Upper lobe of right lung (tissue), 1 donor: Measurements from ENCODE around the gene DDX39A. TPM values are rescaled to one million over a fixed set of nuclear protein-coding genes. Genes with fewer than 3 reads are reported as not detected.

Experiments used
- ATAC-seq: fragments of 200-7000 bp; cut with Tn5 transposase; one replicate; pipeline ENCODE4 v1.9.1; 2020; ENCODE audit warnings: mild to moderate bottlenecking, moderate library complexity
- DNase-seq: peaks from one replicate; pipeline ENCODE4 v3.0.0-alpha.2; 2020
- H3K27ac ChIP-seq: fragments of 200-600 bp; one replicate; pipeline ENCODE4 v1.8.0; 2022
- H3K27me3 ChIP-seq: fragments of 200-600 bp; one replicate; pipeline ENCODE4 v1.8.0; 2022; ENCODE audit warnings: mild to moderate bottlenecking
- H3K36me3 ChIP-seq: fragments of 200-600 bp; one replicate; pipeline ENCODE4 v1.8.0; 2022
- H3K4me1 ChIP-seq: fragments of 200-600 bp; one replicate; pipeline ENCODE4 v1.8.0; 2022
- H3K4me3 ChIP-seq: fragments of 200-600 bp; one replicate; pipeline ENCODE4 v1.8.0; 2022; ENCODE audit warnings: mild to moderate bottlenecking
- H3K9me3 ChIP-seq: fragments of 200-600 bp; one replicate; pipeline ENCODE4 v1.8.0; 2022
- intact Hi-C: fragments of 100-400 bp; cut with DNase I; formaldehyde crosslinking; loops from one replicate; pipeline ENCODE4 v1.11.0; 2022
- total RNA-seq: library from RNA; stranded (reverse); fragmentation: NEBNext Ultra II Directional; extraction: Animal tissue kit (Norgen Biotek cat#: 25700); gene quantifications from one replicate; pipeline ENCODE4 v1.2.1, GENCODE V29; 2021
- TF ChIP-seq, protein P1 (sequence below): fragments of 200-600 bp; IDR thresholded peaks from one replicate; pipeline ENCODE4 v1.8.0; 2022; ENCODE audit warnings: antibody characterized with exemption
- donor health status: DM: no; HTN: yes; CAD: no; lungs with severe emphysema.

DDX39A gene
- total RNA-seq, 1 donor from 2014 or later, result 63.0 TPM

DNA sequence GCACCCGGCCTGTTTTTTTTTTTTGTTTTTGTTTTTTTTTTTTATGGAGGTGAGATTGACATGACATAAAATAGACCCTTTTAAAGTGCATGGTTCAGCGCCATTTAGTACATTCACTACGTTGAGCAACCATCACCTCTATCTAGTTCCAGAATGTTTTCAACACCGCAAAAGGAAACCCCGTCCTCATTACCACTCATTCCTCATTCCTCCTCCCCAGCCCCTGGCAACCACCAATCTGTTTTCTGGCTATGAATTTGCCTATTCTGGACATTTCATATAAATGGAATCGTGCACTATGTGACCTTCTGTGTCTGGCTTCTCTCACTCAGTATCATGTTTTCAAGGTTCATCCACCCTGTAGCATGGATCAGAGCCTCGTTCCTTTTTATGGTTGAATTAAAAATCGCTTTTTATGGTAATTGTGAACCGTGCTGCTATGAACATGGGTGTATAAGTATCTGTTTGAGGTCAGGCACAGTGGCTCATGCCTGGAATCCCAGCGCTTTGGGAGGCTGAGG, 47.8 kb downstream of the DDX39A start:
- TF ChIP-seq, protein P1, sequence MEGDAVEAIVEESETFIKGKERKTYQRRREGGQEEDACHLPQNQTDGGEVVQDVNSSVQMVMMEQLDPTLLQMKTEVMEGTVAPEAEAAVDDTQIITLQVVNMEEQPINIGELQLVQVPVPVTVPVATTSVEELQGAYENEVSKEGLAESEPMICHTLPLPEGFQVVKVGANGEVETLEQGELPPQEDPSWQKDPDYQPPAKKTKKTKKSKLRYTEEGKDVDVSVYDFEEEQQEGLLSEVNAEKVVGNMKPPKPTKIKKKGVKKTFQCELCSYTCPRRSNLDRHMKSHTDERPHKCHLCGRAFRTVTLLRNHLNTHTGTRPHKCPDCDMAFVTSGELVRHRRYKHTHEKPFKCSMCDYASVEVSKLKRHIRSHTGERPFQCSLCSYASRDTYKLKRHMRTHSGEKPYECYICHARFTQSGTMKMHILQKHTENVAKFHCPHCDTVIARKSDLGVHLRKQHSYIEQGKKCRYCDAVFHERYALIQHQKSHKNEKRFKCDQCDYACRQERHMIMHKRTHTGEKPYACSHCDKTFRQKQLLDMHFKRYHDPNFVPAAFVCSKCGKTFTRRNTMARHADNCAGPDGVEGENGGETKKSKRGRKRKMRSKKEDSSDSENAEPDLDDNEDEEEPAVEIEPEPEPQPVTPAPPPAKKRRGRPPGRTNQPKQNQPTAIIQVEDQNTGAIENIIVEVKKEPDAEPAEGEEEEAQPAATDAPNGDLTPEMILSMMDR, result no peak
- no peak for ATAC-seq
- intact Hi-C loops, result no loop called here
- Histone ChIP-seq H3K27me3 (no peaks in the 10 kb centered on the region), H3K4me1 (peaks cover 68% of the 10 kb centered on the region), H3K4me3 (no peak overlapping the region), H3K27ac (peak overlapping the region; percentile 87), H3K36me3 (no peaks in the 10 kb centered on the region), H3K9me3 (no peaks in the 10 kb centered on the region)
- no peak for DNase-seq

DNA sequence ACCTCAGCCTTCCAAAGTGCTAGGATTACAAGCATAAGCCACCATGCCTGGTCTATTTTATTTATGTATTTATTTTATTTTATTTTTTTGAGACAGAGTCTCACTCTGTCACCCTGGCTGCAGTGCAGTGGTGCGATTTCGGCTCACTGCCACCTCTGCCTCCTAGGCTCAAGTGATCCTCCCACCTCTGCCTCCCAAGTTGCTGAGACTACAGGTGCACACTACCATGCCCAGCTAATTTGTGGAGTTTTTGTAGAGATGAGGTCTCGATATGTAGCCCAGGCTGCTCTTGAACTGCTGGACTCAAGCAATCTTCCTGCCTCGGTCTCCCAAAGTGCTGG, 48.2 kb downstream of the DDX39A start:
- TF ChIP-seq, protein P1, result no peak
- DNase-seq (no peak), ATAC-seq (no peak)
- Histone ChIP-seq H3K9me3 (no peaks in the 10 kb centered on the region), H3K27ac (peak overlapping the region; percentile 87), H3K4me1 (peaks cover 66% of the 10 kb centered on the region), H3K4me3 (no peak overlapping the region), H3K36me3 (no peaks in the 10 kb centered on the region), H3K27me3 (no peaks in the 10 kb centered on the region)
- intact Hi-C loops, result no loop called here

DNA sequence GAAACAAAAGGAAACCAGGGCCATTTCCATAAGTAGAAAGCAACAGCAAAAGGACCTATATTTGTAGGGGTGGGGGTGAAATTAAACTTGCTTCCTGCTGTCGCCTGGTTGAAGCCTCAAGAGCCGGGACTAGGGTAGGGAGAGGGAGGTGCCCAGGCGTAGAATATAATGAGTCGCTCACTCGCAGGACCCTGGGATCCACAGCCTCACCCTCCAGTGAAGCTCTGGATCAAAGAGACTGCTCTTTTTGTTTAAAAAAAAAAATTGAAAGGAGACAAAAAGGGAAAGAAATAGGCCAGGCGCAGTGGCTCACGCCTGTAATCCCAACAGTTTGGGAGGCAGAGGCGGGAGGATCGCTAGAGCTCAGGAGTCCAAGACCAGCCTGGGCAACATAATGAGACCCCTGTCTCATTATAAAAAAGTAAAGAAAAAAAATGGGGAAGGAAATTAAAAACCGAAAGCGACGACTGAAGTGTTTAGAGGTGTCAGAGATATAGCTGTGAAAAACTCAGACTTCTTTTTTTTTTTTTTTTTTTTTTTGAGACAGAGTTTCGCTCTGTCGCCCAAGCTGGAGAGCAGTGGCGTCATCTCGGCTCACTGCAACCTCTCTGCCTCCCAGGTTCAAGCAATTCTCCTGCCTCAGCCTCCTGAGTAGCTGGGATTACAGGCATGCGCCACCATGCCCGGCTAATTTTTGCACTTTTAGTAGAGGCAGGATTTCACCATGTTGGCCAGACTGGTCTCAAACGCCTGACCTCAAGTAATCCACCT, 48.8 kb downstream of the DDX39A start:
- Histone ChIP-seq H3K9me3 (no peaks in the 10 kb centered on the region), H3K4me1 (peaks cover 60% of the 10 kb centered on the region), H3K27me3 (no peaks in the 10 kb centered on the region), H3K27ac (peak overlapping the region; percentile 87), H3K4me3 (peak overlapping the region; percentile 27), H3K36me3 (no peaks in the 10 kb centered on the region)
- ATAC-seq (no peak), DNase-seq (no peak)
- TF ChIP-seq, protein P1, result no peak
- intact Hi-C loops, result no loop called here

DNA sequence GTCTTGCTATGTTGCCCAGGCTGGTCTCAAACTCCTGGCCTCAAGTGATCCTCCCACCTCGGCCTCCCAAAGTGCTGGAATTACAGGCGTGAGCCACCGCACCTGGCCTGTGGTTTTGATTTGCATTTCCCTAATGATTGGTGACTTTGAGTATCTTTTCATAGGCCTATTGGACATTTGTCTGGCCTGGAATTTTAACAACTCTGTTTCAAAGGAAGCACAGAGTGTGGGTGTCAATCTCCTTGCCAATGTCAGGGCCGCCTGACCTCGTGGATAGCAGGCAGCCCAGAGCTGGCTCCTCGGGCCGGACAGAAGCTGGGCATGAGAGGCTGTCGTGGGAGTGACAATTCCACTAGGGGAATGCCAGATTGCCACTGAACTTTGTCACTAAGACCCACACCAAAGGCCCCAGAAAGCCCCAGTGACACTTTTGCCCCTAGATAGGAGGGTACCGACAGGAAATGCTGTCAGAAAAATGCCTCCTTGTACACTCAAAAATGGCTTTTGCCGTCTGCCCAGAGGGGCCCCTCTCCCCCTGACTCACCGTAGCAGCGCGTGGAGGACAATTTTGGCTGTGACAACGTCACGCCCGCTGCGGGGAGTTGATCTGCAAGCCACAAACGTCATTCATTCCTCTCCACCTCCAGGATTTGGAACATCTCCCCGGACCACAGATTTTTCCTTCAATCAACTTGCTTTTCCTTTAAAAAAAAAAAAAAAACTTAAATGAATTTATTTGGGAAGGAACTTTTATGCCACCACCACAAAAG, 49.6 kb downstream of the DDX39A start:
- peak overlapping the region; percentile 87 for H3K27ac ChIP-seq
- DNase-seq (no peak), ATAC-seq (peak; percentile 24)
- H3K36me3 ChIP-seq, result no peaks in the 10 kb centered on the region
- TF ChIP-seq, protein P1, result no peak
- peaks cover 55% of the 10 kb centered on the region for H3K4me1 ChIP-seq
- no peaks in the 10 kb centered on the region for H3K27me3 ChIP-seq
- intact Hi-C loops, result no loop called here
- no peaks in the 10 kb centered on the region for H3K9me3 ChIP-seq
- H3K4me3 ChIP-seq, result peak overlapping the region; percentile 27

DNA sequence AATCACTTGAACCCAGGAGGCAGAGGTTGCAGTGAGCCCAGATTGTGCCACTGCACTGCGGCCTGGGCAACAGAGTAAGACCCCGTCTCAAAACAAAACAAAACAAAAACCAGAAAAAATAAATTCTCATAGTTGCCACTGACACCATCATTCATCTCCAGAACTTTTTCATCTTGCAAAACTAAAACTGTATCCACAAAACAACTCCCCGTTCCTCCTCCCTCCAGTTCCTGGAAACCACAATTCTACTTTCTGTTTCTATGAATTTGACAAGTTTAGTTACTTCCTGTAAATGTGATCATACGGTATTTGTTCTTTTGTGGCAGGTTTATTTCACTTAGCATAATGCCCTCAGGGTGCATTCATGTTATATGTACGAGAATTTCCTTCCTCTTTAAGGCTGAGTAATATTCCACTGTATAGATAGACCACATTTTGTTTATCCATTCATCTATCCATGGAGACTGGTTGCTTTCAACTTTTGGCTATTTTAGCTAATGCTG, 51.1 kb downstream of the DDX39A start:
- ATAC-seq (peak; percentile 16), DNase-seq (no peak)
- intact Hi-C loops, result no loop called here
- Histone ChIP-seq H3K36me3 (no peaks in the 10 kb centered on the region), H3K4me3 (no peak overlapping the region), H3K27ac (peak overlapping the region; percentile 87), H3K9me3 (no peaks in the 10 kb centered on the region), H3K27me3 (no peaks in the 10 kb centered on the region), H3K4me1 (peaks cover 62% of the 10 kb centered on the region)
- TF ChIP-seq, protein P1, result no peak
